Measurements from ENCODE around the gene PRR5L.

PRR5L gene

GRCh38 chr11:36295926-36296325 lies at the start of gene PRR5L:
Gene PRR5L, plus strand, starts transcription at chr11:36296288. Its CDS starts 104,834 bp downstream, at chr11:36401122.
- no peak for DNase-seq

GRCh38 chr11:36247493-36247892 lies 48.6 kb upstream of the PRR5L start:
- DNase-seq, result no peak

GRCh38 chr11:36248436-36248835 lies 47.7 kb upstream of the PRR5L start:
- no peak for DNase-seq

DNA sequence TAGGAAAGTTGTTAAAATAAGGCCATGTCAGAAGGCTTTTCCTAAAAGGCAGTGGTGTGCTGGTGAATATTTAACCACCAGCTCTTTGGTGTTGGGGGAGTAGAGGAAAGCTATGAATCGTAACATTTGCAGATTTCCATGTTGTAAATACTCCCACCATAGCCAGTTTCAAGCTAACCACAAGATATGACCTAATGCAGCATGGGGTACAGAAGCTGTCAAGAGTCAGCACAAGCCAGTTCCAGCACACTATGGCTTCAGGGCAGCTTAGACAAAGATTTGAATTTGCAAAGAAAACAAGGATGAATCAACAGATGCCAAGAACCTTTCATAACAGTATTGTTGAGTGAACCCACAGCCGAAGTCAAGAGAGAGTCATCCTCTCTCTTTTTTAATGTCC lies 46.8 kb upstream of the PRR5L start:
- no peak for DNase-seq

DNA sequence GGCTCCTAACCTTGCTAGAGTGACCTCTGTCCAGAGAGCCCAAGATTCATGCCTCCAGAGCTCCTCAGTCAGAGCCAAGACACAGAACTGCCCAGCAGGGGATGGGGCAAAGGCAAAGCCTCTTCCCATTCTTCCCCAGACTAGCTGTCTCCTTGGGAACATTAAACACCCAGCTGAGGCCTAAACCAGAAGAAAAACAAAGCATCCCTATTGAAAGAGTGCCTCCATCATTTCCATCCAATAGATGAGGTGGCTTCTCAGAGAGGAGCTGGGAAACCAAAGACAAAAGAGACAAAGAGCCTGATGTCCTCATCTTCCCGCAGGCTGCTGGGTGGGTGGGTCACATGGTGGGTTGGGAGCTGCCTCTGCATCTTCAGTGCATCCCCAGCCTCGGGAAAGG lies 44.3 kb upstream of the PRR5L start:
- no peak for DNase-seq

DNA sequence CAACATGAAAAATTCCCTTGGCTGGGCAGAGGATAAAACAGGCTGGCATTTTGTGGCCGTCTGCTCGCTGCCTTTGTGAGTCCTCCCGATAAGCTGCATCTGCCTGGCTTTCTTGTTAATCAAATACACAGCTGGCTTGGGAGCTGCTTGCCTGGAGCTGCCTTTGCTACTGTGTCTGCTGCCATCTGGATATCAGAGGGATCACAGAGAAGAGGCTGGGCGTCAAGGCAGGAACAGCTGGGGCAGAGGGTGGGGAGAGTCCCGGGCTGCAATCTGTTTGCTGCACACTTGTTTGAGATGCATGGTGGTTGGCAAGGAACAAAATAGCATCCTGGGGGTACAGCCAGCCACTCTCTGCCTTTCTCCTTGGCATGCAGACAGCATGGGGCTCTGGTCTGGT lies 42.9 kb upstream of the PRR5L start:
- no peak for DNase-seq

DNA sequence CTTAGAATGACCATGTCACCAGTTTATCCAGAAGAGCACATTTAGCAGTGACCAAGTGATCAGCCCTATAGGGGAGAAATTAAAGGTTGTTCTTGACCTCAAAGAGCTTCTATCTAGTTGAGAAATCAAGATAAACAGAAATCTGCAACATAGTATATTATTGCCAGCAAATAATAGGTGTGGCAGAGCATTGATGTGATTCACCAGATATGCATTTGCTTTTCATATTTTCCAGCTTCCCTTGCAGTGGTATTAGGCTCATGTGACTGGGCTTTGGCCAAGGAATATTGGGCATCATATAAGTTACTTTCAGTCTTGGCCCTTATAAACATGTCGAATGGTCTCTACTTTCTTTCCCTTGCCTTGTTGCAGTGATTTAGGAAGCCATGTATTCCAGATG lies 41.4 kb upstream of the PRR5L start:
- DNase-seq, result no peak

GRCh38 chr11:36257351-36257750 lies 38.7 kb upstream of the PRR5L start:
- DNase-seq, result no peak

DNA sequence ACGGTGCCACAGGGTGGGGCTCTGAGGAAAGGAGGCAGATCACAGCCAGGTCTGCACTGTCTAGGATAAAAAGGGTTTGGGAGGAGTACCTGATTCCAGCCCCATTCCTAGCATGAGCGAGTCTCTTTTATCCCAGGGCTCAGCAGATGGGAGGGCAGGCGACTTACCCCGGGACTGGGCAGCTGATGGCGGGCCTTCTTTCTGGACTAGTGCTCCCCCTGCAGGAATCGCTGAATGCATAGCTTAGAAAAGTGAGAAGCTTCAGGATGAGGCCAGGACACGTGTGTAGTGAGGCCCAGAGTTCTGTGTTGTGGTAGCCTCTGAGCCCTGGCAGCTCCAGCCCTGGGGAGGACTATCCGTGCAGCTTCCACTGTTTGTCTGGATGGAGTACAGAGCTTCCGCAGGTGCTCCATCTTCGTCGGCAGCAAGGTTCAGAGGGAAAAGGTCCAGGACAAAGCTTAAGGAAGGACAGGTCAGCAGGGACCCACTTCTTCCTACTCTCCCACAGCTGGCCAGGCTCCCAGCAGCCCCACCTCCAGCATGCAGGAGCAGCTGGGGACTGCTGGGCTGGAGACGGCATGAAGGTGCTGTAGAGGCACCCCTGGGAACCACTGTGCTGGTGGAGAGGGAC lies 37.2 kb upstream of the PRR5L start:
- peak; percentile 65 for DNase-seq

DNA sequence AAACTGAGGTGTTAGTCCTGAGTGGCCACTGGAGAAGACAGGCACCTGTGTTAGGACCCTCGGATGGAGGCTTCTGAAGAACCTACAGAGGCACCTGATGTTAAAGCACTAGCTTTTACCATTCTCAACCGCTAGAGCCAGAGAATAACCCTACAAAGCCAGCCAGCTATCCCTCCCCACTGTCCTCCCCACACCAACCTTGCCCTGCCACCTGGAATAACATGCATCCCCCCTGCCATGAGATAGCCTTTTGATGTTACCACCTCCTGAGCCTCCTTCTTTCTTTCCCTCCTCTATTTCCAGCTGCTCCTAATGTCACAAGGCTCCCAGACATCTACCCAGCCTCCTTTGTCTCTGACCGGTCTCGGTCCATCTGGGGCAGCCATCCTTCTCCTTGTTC lies 35.0 kb upstream of the PRR5L start:
- no peak for DNase-seq

DNA sequence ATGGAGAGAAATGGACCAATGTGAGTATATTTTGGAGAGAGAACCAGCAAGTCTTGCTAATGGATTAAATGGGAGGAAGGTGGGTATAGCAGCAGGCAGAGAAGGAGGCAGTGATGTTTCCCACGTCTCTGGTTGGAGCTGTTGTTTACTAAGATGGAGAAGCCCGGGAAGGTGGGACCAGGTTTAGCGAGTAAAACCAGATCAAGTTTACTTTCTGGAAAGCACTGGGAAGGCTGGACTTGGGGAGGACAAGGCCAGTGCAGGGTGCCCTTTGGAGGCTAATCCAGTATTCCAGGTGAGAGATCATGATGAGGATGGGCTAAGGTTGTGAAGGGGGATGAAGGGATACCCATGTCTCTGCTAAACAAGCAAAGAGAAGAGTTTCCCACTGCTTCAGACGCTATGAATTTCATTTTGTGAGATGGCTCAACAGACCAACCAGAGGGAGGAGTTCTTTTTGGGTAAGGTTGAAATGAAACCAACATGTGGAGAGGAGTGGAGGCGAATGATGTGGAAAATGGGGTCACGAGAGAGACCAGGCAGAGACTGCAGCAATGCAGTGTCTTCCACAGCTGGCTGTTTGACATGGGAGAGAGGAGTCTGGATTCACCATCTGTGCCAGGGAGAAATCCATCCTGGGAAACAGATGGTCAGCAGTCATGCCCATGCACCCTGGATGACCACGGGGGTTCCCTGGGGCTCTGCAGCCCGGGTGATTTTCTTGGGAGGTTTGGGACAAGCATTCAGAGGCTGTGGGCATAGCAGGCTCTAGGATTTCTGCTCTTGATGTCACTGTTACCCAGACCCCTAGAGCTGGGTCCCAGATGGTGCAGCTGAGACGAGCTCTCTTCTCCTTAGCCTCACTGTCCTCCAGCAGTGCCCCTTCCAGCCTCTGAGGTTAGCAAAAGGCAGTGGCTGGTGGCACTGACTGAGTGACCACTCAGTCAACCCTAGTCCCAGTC lies 31.8 kb upstream of the PRR5L start:
- no peak for DNase-seq

- no peak for DNase-seq
These were observed 31.1 kb upstream of the PRR5L start for GRCh38 chr11:36264973-36265344.

DNA sequence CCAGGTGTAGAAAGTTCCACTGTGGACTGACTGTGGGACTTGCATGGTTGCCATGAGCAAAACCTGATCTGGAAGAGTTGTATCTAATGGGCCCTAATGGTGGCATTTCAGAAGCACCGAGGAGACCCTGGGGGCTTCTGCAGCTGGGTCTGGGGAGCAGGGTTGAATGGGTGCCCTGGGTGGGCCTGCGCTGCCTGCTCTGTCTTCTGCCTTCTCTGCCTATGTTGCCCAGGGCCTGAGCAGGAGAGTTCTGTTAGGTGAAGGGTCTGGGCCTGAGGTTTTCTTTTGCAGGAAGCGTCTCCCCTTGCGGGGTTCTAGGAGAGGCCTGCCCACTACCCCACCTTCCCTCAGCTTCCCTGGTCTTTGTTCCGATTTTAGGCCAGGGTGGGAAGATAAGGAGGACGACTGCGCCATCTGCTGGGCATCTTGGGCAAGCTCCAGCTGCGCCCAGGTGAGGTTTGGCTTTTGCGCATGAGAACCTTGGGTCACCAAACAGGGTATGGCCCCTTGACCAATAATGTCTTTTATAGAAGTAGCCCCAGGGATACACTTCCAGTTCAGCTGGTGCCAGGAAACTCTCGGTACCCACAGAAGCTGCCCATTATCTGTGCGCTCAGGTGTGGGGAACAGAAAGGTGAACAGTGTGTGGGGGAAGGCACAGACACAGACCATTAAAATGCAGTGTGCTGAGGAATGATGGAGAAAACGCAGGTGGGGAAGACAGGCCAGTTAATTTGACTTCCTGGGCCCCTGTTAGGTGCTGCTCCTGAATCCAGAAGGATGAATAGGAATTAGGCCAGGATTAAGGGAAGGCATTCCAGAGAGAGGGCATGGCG lies 30.1 kb upstream of the PRR5L start:
- peak; percentile 19 for DNase-seq

DNA sequence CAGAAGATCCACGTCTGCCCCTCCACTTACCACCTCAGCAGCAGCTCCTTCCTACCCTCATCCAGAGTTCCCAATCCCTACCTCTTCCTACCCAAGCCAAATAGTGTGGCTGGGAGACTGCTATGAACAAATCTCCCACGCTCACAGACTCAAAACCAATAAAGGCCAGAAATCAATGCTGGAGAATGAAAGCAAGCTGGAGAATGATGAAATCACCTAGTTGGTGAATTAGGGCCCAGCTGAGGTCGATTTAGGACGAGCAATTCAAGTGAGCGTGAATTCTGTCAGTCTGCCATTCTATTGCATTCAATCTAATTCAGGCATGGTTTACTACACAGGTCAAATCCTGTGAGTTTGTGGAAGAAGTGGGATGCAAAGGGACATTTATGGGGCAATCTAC lies 29.3 kb upstream of the PRR5L start:
- no peak for DNase-seq

DNA sequence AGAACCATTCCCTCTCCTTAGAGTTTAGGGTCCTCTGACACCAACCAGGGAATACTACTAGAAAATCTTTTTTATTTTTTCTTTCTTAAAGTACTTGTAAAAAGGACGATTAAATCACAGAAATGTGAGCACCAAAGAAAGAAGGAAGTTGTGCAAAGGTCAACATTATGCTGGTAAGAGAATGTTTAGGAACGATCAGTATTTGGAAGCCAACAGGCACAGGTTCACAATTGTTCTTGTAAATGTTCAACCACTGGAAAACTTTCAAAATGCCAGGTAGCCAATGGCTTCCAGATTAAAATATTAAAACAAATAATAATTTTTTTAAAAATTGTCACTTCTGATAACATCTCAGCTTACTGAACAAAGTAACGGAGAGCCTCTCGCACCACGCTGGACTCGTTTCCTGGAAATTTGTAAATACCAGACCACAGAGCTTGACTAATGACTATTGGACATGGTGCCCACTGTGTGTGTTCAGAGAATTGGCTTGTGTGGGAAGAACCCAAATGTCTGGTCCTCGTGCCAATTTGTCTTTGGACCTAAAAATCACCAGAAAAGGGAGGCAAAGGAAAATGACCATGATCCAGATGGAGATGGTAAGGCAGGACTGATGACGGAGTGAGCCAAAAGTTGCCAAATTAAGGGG lies 27.6 kb upstream of the PRR5L start:
- no peak for DNase-seq

GRCh38 chr11:36270701-36271100 lies 25.4 kb upstream of the PRR5L start:
- no peak for DNase-seq

GRCh38 chr11:36271794-36272407 lies 24.2 kb upstream of the PRR5L start:
- no peak for DNase-seq

- no peak for DNase-seq
These were observed 23.0 kb upstream of the PRR5L start for GRCh38 chr11:36273110-36273509.

GRCh38 chr11:36274414-36274813 lies 21.7 kb upstream of the PRR5L start:
- no peak for DNase-seq

DNA sequence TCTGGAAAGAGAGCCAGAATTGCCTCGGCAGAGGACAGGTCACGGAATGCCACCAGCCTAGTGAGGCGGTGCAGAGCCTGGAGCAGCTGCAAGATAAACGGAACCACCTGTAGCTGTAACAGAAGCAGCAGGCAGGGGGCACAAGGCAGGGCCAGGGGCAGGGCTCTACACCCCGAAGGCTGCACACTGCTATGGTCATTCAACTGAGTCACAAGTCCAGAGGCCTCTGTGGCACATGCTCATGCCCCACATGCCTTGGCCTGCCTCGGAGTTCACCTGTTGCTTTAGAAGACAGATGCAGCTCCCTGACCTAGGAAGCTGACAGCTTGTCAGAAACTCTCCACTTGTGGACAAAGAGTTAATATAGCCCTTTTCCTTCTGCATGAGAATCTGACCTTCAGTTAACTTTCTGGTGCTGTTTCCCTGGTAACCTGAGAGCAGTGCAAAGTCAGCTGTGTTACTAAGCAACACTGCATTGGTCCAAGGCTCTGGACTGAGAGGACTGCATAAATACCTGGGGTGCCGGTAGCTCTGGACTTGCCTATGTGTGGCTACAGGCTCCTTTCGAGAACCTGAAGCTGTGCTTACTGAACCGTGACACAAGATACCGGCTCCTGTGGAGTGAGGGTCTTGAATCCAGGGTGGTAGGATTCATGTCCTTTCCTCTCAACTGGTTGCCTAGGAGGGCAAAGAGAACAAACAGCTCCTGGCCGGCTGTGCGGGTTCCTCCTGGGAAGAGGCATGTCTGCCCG lies 17.4 kb upstream of the PRR5L start:
- DNase-seq, result no peak

- DNase-seq, result no peak
These were observed 15.6 kb upstream of the PRR5L start for GRCh38 chr11:36280531-36280930.

- no peak for DNase-seq
These were observed 14.2 kb upstream of the PRR5L start for GRCh38 chr11:36281850-36282249.

Data from NCI-H526 treated with DMSO at 0.1 percent for 48 hours (cell line).